OCI-M1 (cell line): ENCODE measurements around the gene MGAT5B.
A peak's percentile ranks its signal among the peaks of the same experiment; 100 is the strongest.
"Not testable (repeated sequence)": the region's sequence is repeated elsewhere in the genome, so short reads cannot be mapped to it uniquely, and the experiment has no call there.

Experiments used
- DNase-seq: peaks from one replicate; lab custom pipeline; 2025; lab: John Stamatoyannopoulos, UW

The MGAT5B gene

DNA sequence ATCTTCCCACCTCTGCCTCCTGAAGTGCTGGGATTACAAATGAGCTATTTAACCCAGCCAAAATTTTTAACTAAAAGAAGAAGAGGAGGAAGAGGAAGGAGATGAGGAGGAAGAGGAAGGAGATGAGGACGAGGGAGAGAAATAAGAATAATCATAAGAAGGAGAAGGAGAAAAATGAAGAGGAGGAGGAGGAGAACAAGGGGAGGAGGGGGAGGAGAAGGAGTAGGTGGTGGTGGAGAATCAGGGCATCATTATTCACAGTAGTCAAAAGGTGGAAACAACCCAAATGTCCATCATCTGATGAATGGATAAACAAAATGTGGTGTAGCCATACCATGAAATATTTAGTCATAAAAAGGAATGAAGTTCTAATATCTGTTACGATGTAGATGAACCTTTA, 21.2 kb upstream of the MGAT5B start:
- no peak for DNase-seq

DNA sequence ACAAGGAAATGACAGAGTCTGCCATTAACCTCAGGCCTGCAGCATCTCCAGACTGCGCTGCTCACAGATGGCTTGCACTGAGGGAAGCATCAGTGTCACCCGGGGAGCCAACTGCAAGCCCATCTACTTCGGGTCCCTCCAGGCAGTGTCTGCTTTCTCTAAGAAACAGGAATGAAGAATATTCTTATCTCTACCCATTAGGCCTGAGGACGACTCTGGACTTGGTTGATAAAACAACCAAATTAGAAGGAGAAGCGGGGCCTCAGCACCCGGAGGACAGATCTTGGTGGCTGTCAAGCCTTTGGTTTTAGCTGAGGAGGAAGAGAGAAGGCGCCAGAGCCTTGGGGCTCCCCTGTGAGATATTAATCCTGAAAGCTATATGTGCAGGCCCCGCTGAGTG, 19.5 kb upstream of the MGAT5B start:
- peak; percentile 76 for DNase-seq

DNA sequence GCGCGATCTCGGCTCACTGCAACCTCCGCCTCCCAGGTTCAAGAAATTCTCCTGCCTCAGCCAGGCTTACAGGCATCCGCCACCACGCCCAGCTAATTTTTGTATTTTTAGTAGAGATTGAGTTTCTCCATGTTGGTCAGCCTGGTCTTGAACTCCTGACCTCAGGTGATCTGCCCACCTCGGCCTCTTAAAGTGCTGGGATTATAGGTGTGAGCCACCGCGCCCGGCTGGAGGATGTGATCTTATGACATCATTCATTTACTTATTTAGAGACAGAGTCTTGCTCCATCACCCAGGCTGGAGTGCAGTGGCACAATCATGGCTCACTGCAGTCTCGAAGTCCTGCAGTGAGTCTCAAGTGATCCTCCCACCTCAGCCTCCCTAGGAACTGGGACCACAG, 19.0 kb upstream of the MGAT5B start:
- not testable (repeated sequence) for DNase-seq

DNA sequence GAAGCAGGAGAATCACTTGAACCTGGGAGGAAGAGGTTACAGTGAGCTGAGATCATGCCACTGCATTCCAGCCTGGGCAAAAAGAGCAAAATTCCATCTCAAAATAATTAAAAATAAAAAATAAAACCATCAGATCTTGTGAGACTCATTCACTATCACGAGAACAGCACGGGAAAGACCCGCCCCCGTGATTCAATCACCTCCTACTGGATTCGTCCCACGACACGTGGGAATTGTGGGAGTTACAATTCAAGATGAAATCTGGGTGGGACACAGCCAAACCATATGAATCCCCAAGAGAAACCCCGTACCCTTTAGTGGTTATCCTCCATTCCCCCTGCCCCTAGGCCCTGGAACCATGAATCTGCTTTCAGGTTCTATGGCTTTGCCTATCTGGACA, 15.4 kb upstream of the MGAT5B start:
- no peak for DNase-seq

DNA sequence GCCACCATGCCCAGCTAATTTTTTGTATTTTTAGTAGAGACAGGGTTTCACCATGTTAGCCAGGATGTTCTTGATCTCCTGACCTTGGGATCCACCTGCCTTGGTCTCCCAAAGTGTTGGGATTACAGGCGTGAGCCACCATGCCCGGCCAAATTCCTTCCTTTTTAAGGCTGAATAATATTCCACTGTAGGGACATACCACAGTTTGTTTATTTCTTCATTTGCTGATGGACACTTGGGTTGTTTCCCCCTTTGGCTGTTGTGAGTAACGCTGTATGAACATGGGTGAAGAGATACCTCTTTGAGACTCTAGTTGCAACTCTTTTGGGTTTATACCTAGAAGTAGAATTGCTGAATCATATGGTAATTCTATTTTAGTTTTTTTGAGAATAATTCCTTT, 13.1 kb upstream of the MGAT5B start:
- DNase-seq = no peak

DNA sequence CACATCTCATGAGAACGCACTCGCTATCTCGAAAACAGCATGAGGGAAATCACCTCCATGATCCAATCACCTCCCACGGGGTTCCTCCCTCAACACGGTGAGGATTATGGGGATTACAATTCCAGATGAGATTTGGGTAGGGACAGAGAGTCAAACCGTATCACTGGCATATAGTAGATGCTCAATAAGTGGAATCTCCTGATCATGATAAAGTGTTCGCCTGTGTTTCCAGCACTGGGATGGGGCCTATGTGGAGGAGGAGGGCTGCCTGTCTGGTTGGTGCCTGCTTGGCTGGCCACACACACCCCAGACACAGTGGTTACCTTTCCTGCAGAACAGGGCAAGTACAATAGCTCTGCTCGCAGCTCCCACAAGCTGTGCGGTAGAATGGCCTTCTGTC, 6.1 kb upstream of the MGAT5B start:
- no peak for DNase-seq

DNA sequence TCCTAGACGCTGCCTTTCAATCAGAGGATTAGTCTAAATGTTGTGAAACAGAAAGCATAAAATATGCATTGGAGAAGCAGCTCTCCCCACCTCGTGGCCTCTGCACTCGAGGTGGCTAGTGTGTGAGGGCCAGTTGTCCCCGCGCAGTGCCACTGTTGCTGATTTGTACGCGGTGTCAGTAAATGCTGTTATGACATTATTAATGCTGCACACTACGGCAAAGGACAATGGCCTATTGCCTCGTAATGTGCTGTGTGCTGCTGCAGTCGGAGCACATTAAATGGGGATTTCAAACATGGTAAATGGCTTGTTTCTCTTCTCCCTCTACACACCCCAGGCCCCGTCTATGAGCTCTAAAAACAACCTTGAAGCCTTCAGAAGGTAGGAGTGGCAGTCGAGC, 5.7 kb upstream of the MGAT5B start:
- no peak for DNase-seq

DNA sequence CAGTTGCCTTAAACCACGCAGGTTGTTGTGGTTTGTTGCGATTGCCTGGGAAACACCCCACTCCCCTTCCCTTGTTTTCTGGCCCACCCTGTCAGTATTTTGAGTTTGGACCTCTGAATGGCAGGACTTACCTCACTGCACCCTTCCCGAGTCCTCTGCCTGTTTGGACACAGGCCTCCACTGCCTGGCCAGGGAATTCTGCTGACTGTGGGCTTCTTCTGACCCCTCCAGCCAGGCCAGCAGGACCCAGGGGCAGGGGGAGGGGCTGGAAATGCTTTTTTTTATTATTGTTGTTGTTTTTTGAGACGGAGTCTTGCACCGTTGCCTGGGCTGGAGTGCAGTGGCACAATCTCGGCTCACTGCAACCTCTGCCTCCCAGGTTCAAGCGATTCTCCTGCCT, 4.2 kb upstream of the MGAT5B start:
- DNase-seq = no peak

DNA sequence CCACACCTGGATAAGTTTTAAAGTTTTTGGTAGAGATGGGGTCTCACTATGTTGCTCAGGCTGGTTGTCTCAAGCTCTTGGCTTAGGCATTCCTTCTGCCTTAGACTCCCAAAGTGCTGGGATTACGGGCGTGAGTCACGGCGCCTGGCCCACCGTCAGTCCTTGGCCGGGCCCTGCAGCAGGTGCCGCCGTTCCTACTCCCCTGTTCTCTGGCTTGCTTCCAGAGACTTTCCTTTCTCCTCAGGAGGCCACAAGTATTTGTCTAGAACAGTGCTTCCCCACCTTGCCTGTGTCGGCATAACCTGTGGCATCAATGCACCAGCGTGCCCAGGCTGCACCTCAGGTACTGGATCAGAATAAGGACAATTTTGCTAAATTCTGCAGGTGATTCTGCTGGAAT, 3.0 kb upstream of the MGAT5B start:
- DNase-seq = no peak

DNA sequence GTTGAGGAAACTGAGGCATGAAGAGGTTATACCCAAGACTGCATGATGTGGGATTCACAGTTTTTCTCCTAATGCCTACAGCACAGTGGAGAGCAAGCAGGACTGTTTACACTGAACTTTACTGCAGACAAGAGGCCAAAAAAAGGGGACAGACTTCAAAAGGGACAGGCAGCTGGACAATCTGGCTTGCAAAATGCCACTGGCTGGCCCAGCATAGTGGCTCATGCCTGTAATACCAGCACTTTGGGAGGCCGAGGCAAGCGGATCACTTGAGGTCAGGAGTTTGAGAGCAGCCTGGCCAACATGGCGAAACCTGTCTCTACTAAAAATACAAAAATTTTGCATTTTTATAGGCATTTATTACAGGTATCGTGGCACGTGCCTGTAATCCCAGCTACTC, 2.0 kb upstream of the MGAT5B start:
- DNase-seq = no peak

DNA sequence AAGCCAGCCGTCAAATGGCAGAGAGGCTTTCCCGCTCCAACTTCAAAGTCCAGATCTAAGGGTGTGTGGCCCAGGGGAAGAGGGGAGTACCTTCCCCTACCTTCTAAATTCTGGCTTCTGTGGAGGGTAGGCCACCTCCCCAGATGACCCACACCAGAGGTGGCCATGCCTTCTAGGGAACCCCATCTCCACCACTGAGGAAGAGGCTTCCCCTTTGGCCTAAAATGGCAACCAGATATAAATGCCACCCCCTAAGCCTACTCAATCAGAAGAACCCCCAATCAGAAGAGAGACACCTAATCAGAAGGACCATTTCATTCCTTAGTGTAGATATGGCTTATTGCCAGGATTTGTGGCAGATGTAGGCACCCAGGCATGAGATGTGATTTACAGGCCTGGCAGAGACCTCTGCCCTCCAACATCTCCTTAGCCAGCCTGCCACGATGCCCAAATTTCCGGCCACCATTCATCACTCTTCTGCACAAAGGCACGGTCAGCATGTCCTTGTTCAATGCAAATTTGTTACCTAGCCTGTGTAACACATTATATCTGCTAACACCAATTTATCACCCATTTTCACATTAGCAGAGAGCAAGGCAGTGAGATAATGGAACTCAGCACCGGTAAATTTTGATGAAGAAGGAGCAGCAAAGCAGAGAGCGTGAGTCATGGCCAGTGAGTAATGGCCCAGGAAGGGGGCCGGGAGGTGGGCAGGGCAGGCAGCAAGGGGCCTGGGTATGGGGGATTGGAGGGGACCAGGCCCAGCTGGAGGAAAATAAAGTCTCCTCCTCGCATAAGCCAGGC, 1.2 kb upstream of the MGAT5B start:
- no peak for DNase-seq

DNA sequence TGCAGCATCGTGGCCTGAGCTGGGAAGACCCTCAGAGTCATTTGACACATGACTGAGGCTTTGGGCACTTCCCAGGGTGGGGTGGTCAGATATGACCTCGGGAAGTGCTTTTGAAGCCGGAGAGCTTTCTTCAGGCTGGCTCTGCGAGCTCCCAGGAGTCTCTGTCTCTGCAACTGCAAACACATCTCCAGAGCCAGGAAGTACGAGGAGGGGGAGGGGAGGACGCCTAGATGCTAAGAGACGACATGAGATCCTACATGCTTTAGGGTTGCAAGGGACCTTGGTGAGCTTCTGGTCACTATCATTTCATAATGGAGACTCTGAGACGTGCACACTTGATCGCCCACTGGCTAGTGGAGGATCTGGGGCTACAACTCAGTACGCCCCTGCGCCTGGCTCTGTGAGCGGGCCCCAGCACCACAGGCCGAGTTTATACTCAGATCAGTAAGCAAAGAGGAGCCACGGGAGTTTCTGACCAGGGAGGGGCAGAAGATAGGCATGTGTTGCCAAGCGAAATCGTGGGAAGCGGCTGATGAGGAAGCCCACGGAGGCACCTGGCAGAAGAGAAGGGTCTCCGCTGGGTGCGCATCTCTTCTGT, 527 bp upstream of the MGAT5B start:
- DNase-seq = no peak

DNA sequence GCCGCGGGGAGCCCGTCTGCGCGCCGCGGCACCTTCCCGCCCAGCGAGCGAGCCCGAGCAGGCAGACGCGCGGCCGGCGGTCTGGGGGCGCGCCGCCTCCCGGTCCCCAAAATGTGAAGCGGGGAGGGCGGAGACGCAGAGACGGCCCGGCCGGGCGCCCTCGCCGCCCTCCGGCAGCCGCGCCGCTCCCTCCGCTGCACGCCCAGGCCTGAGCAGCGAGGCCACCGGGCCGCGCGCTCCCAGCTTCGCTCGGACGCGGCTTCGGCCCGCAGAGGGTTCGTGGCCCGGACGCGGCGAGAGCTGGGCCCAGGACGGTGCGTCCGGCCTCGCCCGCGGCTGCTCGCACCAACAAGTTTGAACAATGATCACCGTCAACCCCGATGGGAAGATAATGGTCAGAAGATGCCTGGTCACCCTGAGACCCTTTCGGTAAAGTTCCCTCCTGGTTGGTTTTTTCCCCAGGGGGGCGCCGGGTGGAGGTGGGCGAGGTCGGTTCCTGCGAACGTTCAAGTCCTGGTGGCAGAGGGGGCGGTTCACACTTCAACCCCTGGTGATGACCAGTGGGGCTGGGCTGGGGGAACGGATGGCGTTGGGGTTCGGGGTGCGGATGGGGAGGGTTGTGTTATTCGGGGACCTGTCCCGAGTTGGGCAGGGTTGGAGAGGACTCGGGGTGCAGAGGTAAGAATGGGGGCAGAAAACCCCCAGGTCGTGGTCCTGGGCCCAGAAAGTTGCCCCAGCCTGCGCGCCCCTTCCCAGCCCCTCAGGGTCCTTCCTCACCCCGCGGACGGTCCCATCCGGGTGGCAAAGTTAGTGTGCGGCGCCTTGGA, 678 bp downstream of the MGAT5B start:
- no peak for DNase-seq

DNA sequence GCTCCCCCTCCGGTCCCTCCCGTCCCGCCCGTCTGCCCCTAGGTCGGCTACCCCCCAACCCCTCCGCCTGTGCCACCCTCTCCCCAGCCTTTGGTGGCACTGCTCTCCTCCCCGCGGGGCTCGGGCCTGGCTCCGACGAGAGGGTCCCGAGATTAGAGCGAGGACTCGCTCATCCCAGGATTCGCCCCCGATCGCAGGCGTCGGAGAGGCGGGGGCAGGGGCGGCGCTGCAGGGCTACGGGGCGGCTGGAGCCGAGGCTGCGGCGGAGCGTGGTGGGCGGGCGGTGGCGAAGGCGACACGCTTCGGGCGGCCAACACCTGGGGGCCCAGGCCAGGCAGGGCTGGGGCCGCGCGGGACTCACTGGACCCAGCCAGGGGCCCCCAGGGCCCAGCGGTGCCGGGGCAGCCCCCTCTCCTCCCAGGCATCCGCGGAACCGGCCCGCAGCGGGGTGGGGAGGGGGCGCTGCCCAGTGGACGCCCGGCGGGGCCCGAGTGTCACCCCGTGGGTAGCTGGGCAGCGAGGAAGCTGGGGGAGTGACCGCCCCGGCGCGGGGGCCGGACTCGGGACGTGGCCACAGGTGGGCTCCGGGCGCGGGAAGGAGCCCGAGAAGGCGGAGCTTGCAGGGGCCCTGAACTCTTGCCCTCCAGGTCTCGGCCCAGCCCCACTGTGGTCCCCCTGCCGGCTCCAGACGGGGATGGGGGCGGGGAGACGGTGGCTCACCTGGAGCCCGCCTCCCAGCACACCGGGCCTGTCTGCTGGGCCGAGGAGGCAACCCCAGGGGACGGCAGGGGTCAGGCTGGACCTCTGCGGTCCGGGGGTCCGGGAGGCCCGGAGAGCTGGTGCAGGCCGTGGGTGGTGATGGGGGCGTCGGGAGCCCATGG, 1.5 kb downstream of the MGAT5B start:
- no peak for DNase-seq

DNA sequence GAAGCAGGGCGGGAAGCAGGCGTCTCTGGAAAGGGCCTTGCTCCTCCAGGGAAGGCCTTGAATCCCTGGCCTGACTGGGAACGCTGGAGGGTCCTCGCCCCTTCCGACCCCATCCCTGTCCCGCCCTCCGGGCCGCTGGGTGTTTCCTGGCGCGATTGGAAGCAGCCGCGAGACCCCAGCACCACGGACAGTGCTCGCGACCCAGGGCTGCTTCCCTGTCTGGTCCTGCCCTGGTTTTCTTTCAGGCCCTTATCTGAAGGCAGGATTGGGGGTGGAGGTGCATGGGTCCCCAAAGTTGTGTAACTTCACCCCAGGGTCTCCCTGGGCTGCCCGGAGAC, 2.1 kb downstream of the MGAT5B start:
- DNase-seq = no peak

DNA sequence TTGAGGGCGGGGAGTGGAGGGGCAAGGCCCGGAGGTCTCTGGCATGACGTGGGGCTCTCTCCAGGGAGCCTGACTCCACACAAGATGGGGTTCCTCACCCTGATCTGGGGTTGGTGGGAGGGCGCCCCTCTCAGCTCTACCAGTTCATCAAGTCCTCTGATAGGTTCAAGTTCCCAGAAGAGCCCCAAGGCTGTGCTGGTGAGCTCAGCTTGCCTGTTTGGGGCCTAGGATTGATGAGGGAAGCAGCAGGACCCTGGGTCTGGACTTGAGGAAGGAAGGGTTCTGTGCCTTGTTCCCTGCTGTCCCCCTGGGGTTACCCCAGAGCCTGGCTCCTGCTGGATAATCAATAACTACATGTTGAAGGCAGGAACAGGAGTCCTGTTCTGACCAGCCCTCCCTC, 3.5 kb downstream of the MGAT5B start:
- no peak for DNase-seq

DNA sequence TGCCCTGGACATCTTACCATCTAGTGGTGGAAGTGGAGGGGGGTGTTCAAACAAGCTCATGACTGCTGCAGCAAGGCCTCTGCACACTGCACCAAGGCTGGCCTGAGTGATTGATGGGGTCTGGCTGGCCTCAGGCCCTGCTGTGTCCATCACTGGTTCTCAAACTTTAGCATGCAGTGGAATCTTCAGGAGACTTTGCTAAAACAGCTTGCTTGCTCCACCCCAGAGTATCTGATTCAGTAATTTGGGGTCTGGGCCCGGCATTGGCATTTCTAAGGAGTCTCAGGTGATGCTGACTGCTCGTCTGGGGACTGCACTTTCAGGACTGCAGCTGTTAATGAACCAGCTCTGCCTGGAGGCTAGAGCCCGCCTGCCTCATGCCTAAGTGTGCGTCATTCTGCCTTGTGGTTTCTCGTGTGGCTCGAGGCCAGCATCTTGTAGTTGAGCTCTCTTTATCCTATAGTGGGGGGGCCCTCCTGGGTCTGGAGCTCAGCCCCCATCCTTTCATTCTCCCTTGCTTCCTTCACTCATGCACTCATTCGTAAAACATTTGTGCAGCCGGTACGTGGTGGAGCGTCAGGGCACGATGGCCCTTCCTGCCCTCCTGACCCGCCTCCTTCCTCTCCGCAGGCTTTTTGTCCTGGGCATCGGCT, 4.1 kb downstream of the MGAT5B start:
- peak; percentile 9 for DNase-seq

DNA sequence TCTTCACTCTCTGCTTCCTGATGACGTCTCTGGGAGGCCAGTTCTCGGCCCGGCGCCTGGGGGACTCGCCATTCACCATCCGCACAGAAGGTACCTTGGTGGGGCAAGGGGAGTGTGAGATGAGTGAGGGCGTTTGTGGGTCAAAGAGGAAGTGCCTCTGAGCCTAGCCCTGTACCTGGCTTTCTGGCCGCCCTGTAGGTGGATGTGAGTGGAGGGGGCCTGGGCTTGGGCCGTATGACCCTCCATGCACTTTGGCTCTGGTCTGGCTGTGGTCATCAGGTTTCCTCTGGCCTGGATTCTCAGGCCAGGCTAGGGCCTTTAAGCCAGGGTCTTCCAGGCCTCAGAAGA, 4.6 kb downstream of the MGAT5B start:
- no peak for DNase-seq

DNA sequence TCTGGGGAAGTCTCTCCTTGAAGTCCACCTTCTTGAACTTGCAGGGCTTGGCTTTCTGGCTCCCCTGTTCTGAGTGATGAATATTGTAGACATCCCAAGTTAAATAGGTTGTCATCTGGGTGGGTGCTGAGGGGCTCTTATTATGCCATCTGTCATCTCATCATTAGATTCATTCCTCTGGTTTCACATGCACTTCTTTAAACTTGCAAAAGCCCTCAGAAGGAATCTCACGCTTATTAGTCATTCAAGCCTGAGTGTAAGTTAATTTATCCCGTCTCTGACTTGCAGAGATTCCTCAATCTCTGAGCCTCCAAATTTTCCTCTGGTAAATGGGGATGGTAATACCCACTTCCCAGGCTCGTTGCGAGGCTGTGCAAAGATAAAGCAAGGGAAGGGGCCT, 5.7 kb downstream of the MGAT5B start:
- DNase-seq = no peak

DNA sequence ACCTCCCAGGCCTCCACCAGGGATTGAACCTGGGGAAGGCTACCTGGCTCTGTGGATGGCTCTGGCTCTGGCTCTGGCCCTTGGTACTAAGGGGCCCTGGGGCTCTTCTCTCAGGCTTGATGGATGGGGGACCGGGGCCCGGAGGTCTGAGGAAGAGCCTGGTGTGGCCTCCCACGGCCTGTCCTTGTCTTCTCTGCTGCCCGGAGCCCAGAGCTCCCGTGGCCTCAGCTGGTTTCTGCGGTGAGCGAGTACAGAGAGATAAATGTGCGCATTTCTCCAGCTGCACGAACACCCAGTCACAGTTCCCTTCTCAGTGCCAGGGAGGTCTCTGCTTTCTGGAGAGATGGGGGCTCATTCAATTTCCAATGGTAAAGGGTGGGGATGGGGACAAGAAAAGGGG, 9.2 kb downstream of the MGAT5B start:
- DNase-seq = no peak

DNA sequence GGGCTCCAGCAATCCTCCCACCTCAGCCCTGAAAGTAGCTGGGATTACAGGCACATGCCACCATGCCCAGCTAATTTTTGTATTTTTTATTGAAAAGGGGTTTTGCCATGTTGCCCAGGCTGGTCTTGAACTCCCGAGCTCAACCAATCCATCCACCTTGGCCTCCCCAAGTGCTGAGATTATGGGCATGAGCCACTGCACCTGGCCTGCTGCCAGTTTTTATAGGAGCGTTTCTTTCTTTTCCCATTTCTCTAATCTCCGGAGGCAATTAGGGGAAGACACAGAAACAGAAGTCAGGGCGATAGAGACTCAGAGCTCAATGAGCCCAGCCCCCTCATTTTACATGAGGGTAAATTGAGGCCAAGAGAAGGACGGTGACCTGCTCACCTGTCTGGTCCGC, 10.4 kb downstream of the MGAT5B start:
- no peak for DNase-seq

DNA sequence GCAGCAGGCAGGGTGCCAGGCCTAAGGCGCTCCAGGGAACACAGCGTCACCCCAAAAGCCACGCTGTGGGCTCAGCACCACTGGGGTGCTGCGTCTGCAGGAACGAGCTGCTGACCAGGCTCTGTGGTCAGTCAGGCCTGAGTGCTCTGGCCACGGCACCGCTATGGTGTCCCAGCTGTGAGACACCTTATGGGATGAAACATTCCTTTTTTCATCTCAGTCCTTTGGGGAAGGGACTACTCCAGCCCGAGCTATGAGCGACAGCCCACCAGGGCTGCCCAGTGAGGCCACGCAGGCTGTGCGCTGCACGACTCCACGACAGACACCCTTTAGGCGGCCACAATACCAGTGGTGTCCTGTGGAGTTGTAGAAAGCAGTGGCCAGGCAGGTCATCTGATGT, 11.1 kb downstream of the MGAT5B start:
- DNase-seq = no peak
